Measurements from ENCODE around the gene TNFRSF1B. TPM values are rescaled to one million over a fixed set of nuclear protein-coding genes. Genes with fewer than 3 reads are reported as not detected.
A peak's percentile ranks its signal among the peaks of the same experiment; 100 is the strongest.

The TNFRSF1B gene
- total RNA-seq, 3 donors from 2014 or later, result 25.0 to 48.8 (median 35.1) TPM

- DNase-seq (ENCODE audit: low spot score in 2 of 2), result no peak
- Histone ChIP-seq H3K27ac (no peak overlapping the region), H3K4me3 (no peak overlapping the region), H3K27me3 (no peaks in the 10 kb centered on the region), H3K36me3 (no peaks in the 10 kb centered on the region), H3K9me3 (no peaks in the 10 kb centered on the region), H3K4me1 (no peaks in the 10 kb centered on the region)
- intact Hi-C loops (cut with DNase I; ENCODE audit: low total_unique reads), result no loop called here
- TF ChIP-seq CTCF (IDR thresholded peaks at IDR 0.05) (no peak), POLR2A (IDR thresholded peaks at IDR 0.05) (no peak), POLR2AphosphoS5 (IDR thresholded peaks at IDR 0.05) (no peak)
Measured at GRCh38 chr1:12157366-12158231, 9.2 kb upstream of the TNFRSF1B start.

GRCh38 chr1:12158357-12159092 lies 8.3 kb upstream of the TNFRSF1B start:
- Histone ChIP-seq H3K27ac (no peak overlapping the region), H3K27me3 (no peaks in the 10 kb centered on the region)

GRCh38 chr1:12159816-12160215 lies 7.0 kb upstream of the TNFRSF1B start:
- Histone ChIP-seq H3K27me3 (no peaks in the 10 kb centered on the region), H3K4me1 (no peaks in the 10 kb centered on the region), H3K27ac (no peak overlapping the region), H3K4me3 (no peak overlapping the region), H3K9me3 (no peaks in the 10 kb centered on the region), H3K36me3 (no peaks in the 10 kb centered on the region)
- intact Hi-C loops (cut with DNase I; ENCODE audit: low total_unique reads), result no loop called here
- TF ChIP-seq CTCF (IDR thresholded peaks at IDR 0.05), result no peak
- TF ChIP-seq POLR2A (IDR thresholded peaks at IDR 0.05), result no peak
- no peak for TF ChIP-seq POLR2AphosphoS5 (IDR thresholded peaks at IDR 0.05)
- no peak for DNase-seq (ENCODE audit: low spot score in 2 of 2)

More at GRCh38 chr1:12158357-12159092, 8.3 kb upstream of the TNFRSF1B start:
- no peak overlapping the region for H3K4me3 ChIP-seq
- H3K4me1 ChIP-seq, result no peaks in the 10 kb centered on the region
- intact Hi-C loops (cut with DNase I; ENCODE audit: low total_unique reads), result no loop called here
- TF ChIP-seq POLR2AphosphoS5 (IDR thresholded peaks at IDR 0.05) (no peak), POLR2A (IDR thresholded peaks at IDR 0.05) (no peak), CTCF (IDR thresholded peaks at IDR 0.05) (no peak)
- DNase-seq (ENCODE audit: low spot score in 2 of 2), result no peak
- H3K9me3 ChIP-seq, result no peaks in the 10 kb centered on the region
- no peaks in the 10 kb centered on the region for H3K36me3 ChIP-seq

GRCh38 chr1:12161324-12161661 lies 5.5 kb upstream of the TNFRSF1B start:
- intact Hi-C loops (cut with DNase I; ENCODE audit: low total_unique reads), result no loop called here
- Histone ChIP-seq H3K27me3 (no peaks in the 10 kb centered on the region), H3K36me3 (no peaks in the 10 kb centered on the region), H3K4me1 (no peaks in the 10 kb centered on the region), H3K27ac (peak overlapping the region; percentile 65 to 70), H3K9me3 (no peaks in the 10 kb centered on the region), H3K4me3 (no peak overlapping the region)
- DNase-seq (ENCODE audit: low spot score in 2 of 2), result no peak
- TF ChIP-seq CTCF (IDR thresholded peaks at IDR 0.05) (no peak), POLR2A (IDR thresholded peaks at IDR 0.05) (no peak), POLR2AphosphoS5 (IDR thresholded peaks at IDR 0.05) (no peak)
